Measurements from ENCODE around the gene DDAH1. TPM values are rescaled to one million over a fixed set of nuclear protein-coding genes. Genes with fewer than 3 reads are reported as not detected.

DDAH1 gene
- total and polyA plus RNA-seq, 12 donors, result 2.4 to 84.5 (median 58.4) TPM

GRCh38 chr1:85494904-85495266 is 29.9 kb upstream of the DDAH1 start:
- intact Hi-C loops (cut with DNase I), result no loop called here
- no peak overlapping the region for H3K27ac ChIP-seq
- no peak for TF ChIP-seq CTCF (IDR thresholded peaks at IDR 0.05)
- H3K4me1 ChIP-seq (replicated peaks in 1 of 2), result no peaks in the 10 kb centered on the region
- DNase-seq, result no peak
- no peak overlapping the region for H3K4me3 ChIP-seq
- no peaks in the 10 kb centered on the region for H3K36me3 ChIP-seq (replicated peaks in 1 of 2)
- no peaks in the 10 kb centered on the region for H3K9me3 ChIP-seq (replicated peaks in 1 of 3)
- 65 to 75% (median 72%) methylated on average over 2 of the region's 2 CpGs for WGBS, 4 donors
- no peaks in the 10 kb centered on the region for H3K27me3 ChIP-seq

- Histone ChIP-seq H3K4me1 (replicated peaks in 1 of 2) (no peaks in the 10 kb centered on the region), H3K4me3 (no peak overlapping the region), H3K27me3 (no peaks in the 10 kb centered on the region), H3K27ac (no peak overlapping the region), H3K9me3 (replicated peaks in 1 of 3) (no peaks in the 10 kb centered on the region), H3K36me3 (replicated peaks in 1 of 2) (no peaks in the 10 kb centered on the region)
- intact Hi-C loops (cut with DNase I), result no loop called here
- WGBS, 4 donors, result 71 to 81% (median 74%) methylated on average over 1 of the region's 1 CpG
- TF ChIP-seq POLR2A (IDR thresholded peaks at IDR 0.05), result no peak
- TF ChIP-seq CTCF (IDR thresholded peaks at IDR 0.05), result no peak
- DNase-seq, result no peak
These were observed 29.3 kb upstream of the DDAH1 start for GRCh38 chr1:85494074-85494903.

GRCh38 chr1:85490270-85490985 is 25.5 kb upstream of the DDAH1 start:
- intact Hi-C loops (cut with DNase I), result no loop called here
- Histone ChIP-seq H3K27ac (no peak overlapping the region), H3K9me3 (replicated peaks in 1 of 3) (no peaks in the 10 kb centered on the region), H3K4me3 (no peak overlapping the region), H3K27me3 (no peaks in the 10 kb centered on the region), H3K4me1 (replicated peaks in 1 of 2) (no peaks in the 10 kb centered on the region), H3K36me3 (replicated peaks in 1 of 2) (no peaks in the 10 kb centered on the region)
- WGBS, 4 donors, result 42 to 84% (median 54%) methylated on average over 1 of the region's 1 CpG
- TF ChIP-seq POLR2A (IDR thresholded peaks at IDR 0.05) (no peak), CTCF (IDR thresholded peaks at IDR 0.05) (no peak)
- DNase-seq, result no peak

- Histone ChIP-seq H3K27me3 (no peaks in the 10 kb centered on the region), H3K4me1 (replicated peaks in 1 of 2) (no peaks in the 10 kb centered on the region), H3K9me3 (replicated peaks in 1 of 3) (no peaks in the 10 kb centered on the region), H3K27ac (no peak overlapping the region), H3K4me3 (no peak overlapping the region), H3K36me3 (replicated peaks in 1 of 2) (no peaks in the 10 kb centered on the region)
- intact Hi-C loops (cut with DNase I), result no loop called here
- no peak for TF ChIP-seq POLR2A (IDR thresholded peaks at IDR 0.05)
- no peak for TF ChIP-seq CTCF (IDR thresholded peaks at IDR 0.05)
- WGBS, 4 donors, result 82 to 100% (median 90%) methylated on average over 1 of the region's 1 CpG
- DNase-seq, result no peak
These were observed 23.2 kb upstream of the DDAH1 start for GRCh38 chr1:85488126-85488525.
